Hepatocyte (in vitro differentiated cells): ENCODE measurements around the gene LRSAM1. TPM values are rescaled to one million over a fixed set of nuclear protein-coding genes. Genes with fewer than 3 reads are reported as not detected.

Experiments
- DNase-seq: peaks from one replicate; pipeline ENCODE4 v3.0.0-alpha.2; 2016; ENCODE audit warnings: low spot score
- H2AFZ ChIP-seq: fragments of 200-600 bp; sonication (generic); 2 replicates; pipeline ENCODE4 v1.6.0; 2016; ENCODE audit warnings: antibody characterized with exemption, mild to moderate bottlenecking
- H3K27ac ChIP-seq: fragments of 200-600 bp; sonication (generic); 2 replicates; pipeline ENCODE4 v1.5.1; 2016; ENCODE audit warnings: mild to moderate bottlenecking
- H3K27me3 ChIP-seq: fragments of 200-600 bp; sonication (generic); 2 replicates; pipeline ENCODE4 v1.6.1; 2016
- H3K36me3 ChIP-seq: fragments of 200-600 bp; sonication (generic); replicated peaks from 2 replicates; pipeline ENCODE4 v1.5.1; 2016; ENCODE audit warnings: low read depth; ENCODE audit not compliant: insufficient read depth
- H3K4me1 ChIP-seq: fragments of 200-600 bp; sonication (generic); 2 replicates; pipeline ENCODE4 v1.5.1; 2016; ENCODE audit warnings: mild to moderate bottlenecking, moderate library complexity; ENCODE audit not compliant: insufficient read depth
- H3K4me2 ChIP-seq: fragments of 200-600 bp; sonication (generic); 2 replicates; pipeline ENCODE4 v1.6.0; 2016
- H3K4me3 ChIP-seq: fragments of 200-600 bp; sonication (generic); 2 replicates; pipeline ENCODE4 v1.5.1; 2016; ENCODE audit warnings: mild to moderate bottlenecking
- H3K79me2 ChIP-seq: fragments of 200-600 bp; sonication (generic); 2 replicates; pipeline ENCODE4 v1.6.0; 2017; ENCODE audit warnings: mild to moderate bottlenecking
- H3K9me2 ChIP-seq: fragments of 200-600 bp; sonication (generic); replicated peaks from 2 replicates; pipeline ENCODE4 v1.6.0; 2017; ENCODE audit warnings: mild to moderate bottlenecking; ENCODE audit not compliant: insufficient read depth
- H3K9me3 ChIP-seq: fragments of 200-600 bp; sonication (generic); 2 replicates; pipeline ENCODE4 v1.5.1; 2016; ENCODE audit warnings: low read depth, mild to moderate bottlenecking
- H4K20me1 ChIP-seq: fragments of 200-600 bp; sonication (generic); 2 replicates; pipeline ENCODE4 v1.6.0; 2016; ENCODE audit warnings: mild to moderate bottlenecking; ENCODE audit not compliant: insufficient read depth, poor library complexity, severe bottlenecking
- EZH2 ChIP-seq: fragments of 200-600 bp; sonication (generic); IDR thresholded peaks from 2 replicates; pipeline ENCODE4 v1.6.1; 2016; ENCODE audit warnings: antibody characterized with exemption, mild to moderate bottlenecking, borderline replicate concordance
- EZH2phosphoT487 ChIP-seq: fragments of 200-600 bp; sonication (generic); IDR thresholded peaks from one replicate; pipeline ENCODE4 v1.6.1; 2018; ENCODE audit warnings: antibody characterized with exemption, mild to moderate bottlenecking, low read depth, moderate library complexity; ENCODE audit not compliant: unreplicated experiment, severe bottlenecking
- WGBS: methylation state at CpG from one replicate; pipeline ENCODE4 v1.1.6; 2016; ENCODE audit warnings: low lambda C conversion rate; ENCODE audit errors: missing lambda C conversion rate; 5-methylcytosine and 5-hydroxymethylcytosine counted together
- polyA plus RNA-seq: library from polyadenylated mRNA; unstranded; fragments of >200 nt; fragmentation: Nextera tagmentation; extraction: Ambion mirVana; gene quantifications from 2 replicates; pipeline ENCODE4 v1.2.1, GENCODE V29; 2016
- total RNA-seq: library from RNA; depleted of rRNA; stranded (reverse); fragments of >200 nt; gene quantifications from 2 replicates; pipeline ENCODE4 v1.2.3, GENCODE V29; 2014
- TF ChIP-seq, protein P1 (sequence below): fragments of 200-600 bp; sonication (generic); IDR thresholded peaks from 2 replicates; pipeline ENCODE4 v1.5.1; 2016; ENCODE audit warnings: antibody characterized with exemption, mild to moderate bottlenecking; ENCODE audit not compliant: poor library complexity

Gene LRSAM1
- total and polyA plus RNA-seq, 2 experiments from 2014 or later: 10.7 to 19.4 TPM

DNA sequence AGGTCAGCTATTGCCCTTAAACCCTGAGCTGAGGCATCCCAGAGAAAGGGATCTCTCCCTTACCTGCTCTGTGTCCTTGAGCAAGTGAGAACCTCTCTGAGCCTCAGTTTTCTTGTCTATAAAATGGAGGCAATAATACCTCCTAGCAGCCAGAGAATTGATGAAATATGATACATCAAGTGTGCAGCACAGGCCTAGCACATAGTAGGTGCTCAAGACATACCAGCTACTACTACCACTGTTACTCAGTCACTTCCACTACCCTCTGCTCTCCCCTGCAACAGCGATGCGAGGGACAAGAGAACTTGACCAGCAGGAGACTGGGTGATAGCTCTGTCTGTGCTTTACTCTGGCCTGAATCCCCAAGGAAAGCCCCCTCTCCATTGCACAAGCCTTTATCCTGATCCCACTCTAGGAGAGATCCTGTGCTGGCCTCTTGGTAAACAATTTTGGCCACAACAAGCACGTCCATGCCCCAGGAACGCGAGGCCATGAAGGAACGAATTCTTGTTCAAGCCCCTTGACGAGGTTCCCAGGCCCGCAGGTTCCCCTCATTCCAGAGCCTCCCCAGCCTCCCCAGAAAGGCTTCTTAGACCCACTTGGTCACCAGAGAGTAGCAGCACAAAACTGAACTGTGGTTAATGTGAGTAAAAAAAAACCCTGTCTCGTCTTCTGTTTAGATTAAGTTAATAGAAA lies 39.4 kb downstream of the LRSAM1 start:
- TF ChIP-seq, protein P1, sequence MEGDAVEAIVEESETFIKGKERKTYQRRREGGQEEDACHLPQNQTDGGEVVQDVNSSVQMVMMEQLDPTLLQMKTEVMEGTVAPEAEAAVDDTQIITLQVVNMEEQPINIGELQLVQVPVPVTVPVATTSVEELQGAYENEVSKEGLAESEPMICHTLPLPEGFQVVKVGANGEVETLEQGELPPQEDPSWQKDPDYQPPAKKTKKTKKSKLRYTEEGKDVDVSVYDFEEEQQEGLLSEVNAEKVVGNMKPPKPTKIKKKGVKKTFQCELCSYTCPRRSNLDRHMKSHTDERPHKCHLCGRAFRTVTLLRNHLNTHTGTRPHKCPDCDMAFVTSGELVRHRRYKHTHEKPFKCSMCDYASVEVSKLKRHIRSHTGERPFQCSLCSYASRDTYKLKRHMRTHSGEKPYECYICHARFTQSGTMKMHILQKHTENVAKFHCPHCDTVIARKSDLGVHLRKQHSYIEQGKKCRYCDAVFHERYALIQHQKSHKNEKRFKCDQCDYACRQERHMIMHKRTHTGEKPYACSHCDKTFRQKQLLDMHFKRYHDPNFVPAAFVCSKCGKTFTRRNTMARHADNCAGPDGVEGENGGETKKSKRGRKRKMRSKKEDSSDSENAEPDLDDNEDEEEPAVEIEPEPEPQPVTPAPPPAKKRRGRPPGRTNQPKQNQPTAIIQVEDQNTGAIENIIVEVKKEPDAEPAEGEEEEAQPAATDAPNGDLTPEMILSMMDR: no peak
- TF ChIP-seq EZH2 (no peak), EZH2phosphoT487 (no peak)
- Histone ChIP-seq H2AFZ (no peak overlapping the region), H3K4me1 (peaks cover 4% of the 10 kb centered on the region), H3K9me3 (no peaks in the 10 kb centered on the region), H3K79me2 (no peaks in the 10 kb centered on the region), H3K27me3 (no peaks in the 10 kb centered on the region), H3K4me2 (no peak overlapping the region), H3K27ac (no peak overlapping the region), H3K9me2 (no peaks in the 10 kb centered on the region), H3K36me3 (no peaks in the 10 kb centered on the region), H3K4me3 (no peak overlapping the region), H4K20me1 (no peaks in the 10 kb centered on the region)
- 90% methylated on average over 9 of the region's 9 CpGs for WGBS
- DNase-seq: no peak

DNA sequence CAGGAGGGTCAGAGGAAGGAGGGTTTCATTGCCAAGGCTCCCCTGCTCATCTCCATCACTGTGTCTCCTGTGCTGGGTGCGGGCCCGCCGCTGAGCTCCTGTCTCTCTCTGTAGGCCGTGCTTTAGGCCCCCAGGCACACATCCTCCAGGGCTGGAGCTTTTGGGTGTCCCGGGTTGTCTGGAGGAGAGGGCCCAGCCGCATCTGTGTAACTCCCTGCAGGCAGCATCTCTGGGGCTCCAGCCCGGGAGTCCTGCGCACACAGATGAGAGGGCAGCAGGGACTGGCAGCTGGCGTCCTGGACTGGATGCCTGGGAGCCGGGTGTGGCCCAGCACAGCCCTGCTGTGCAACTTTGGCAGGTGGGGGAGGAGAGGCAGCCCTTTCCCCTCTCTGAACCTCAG lies 40.2 kb downstream of the LRSAM1 start:
- no peaks in the 10 kb centered on the region for H3K36me3 ChIP-seq
- no peak overlapping the region for H3K27ac ChIP-seq
- H3K9me2 ChIP-seq: no peaks in the 10 kb centered on the region
- H3K9me3 ChIP-seq: no peaks in the 10 kb centered on the region
- H3K4me3 ChIP-seq: no peak overlapping the region
- no peaks in the 10 kb centered on the region for H4K20me1 ChIP-seq
- TF ChIP-seq, protein P1: no peak
- TF ChIP-seq EZH2: no peak
- H3K4me1 ChIP-seq: peaks cover 4% of the 10 kb centered on the region
- no peaks in the 10 kb centered on the region for H3K27me3 ChIP-seq
- H3K4me2 ChIP-seq: no peak overlapping the region
- no peak overlapping the region for H2AFZ ChIP-seq
- no peaks in the 10 kb centered on the region for H3K79me2 ChIP-seq
- no peak for DNase-seq
- 97% methylated on average over 10 of the region's 10 CpGs for WGBS

DNA sequence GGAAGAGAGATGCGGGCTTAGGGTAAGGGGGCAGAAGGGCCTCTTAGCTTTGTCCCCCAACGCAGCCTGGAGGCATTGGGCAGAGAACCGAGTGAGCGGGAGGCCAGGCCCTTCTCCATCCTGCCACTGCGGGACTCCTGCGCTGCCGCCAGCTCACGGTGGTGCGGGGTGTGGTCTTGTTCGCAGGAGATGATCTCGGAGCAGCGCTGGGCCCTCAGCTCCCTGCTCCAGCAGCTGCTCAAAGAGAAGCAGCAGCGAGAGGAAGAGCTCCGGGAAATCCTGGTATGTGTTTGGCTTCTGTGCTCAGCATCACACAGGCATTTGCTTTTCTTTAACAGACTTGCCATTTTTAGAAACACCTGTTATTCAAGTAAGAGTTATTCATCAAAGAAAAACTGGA lies 41.3 kb downstream of the LRSAM1 start:
- Histone ChIP-seq H3K4me3 (no peak overlapping the region), H3K4me1 (peaks cover 4% of the 10 kb centered on the region), H3K4me2 (no peak overlapping the region), H3K9me3 (no peaks in the 10 kb centered on the region), H2AFZ (no peak overlapping the region), H3K9me2 (no peaks in the 10 kb centered on the region), H4K20me1 (no peaks in the 10 kb centered on the region), H3K27me3 (no peaks in the 10 kb centered on the region), H3K79me2 (no peaks in the 10 kb centered on the region), H3K36me3 (no peaks in the 10 kb centered on the region), H3K27ac (no peak overlapping the region)
- 85% methylated on average over 14 of the region's 14 CpGs for WGBS
- no peak for DNase-seq
- TF ChIP-seq EZH2 (no peak), EZH2phosphoT487 (no peak)
- TF ChIP-seq, protein P1: no peak
